IMR-90 (cell line): ENCODE measurements around the gene GLIPR1. TPM values are rescaled to one million over a fixed set of nuclear protein-coding genes. Genes with fewer than 3 reads are reported as not detected.

Experiments
- ATAC-seq: fragments of 200-7000 bp; cut with Tn5 transposase; 2 replicates; pipeline ENCODE4 v1.9.1; 2020; ENCODE audit warnings: low read depth, mild to moderate bottlenecking, moderate library complexity
- BruUV-seq: library from RNA; stranded (reverse); fragments of 400-500 nt; replicated peaks from 2 replicates; lab custom pipeline; 2021; lab: Mats Ljungman, UMichigan
- CTCF ChIA-PET: fragments of 300-600 bp; formaldehyde crosslinking; extraction: SDS; loops from one replicate; lab custom pipeline; 2021; ENCODE audit warnings: antibody characterized with exemption; lab: Yijun Ruan, JAX
- POLR2A ChIA-PET: fragments of 300-600 bp; sonication (Branson Sonifier 250); formaldehyde crosslinking; loops from one replicate; lab custom pipeline; 2022; ENCODE audit warnings: antibody characterized with exemption; ENCODE audit not compliant: unreplicated experiment; lab: Charles Lee
- DNase-seq: peaks from one replicate; pipeline ENCODE4 v3.0.0; 2013
- H2AFZ ChIP-seq: replicated peaks from 2 replicates; pipeline ENCODE3; 2013; ENCODE audit warnings: low read length, mild to moderate bottlenecking; ENCODE audit not compliant: poor library complexity
- H2AK5ac ChIP-seq: 2 replicates; pipeline ENCODE4 v1.6.1; 2013; ENCODE audit warnings: low read depth, low read length, inconsistent platforms
- H2AK9ac ChIP-seq: replicated peaks from 2 replicates; pipeline ENCODE3; 2013; ENCODE audit warnings: mild to moderate bottlenecking, low read depth, low read length, moderate library complexity; ENCODE audit not compliant: poor library complexity
- H2BK120ac ChIP-seq: 2 replicates; pipeline ENCODE4 v1.6.1; 2013; ENCODE audit warnings: low read depth, low read length, inconsistent platforms
- H2BK15ac ChIP-seq: 3 replicates; pipeline ENCODE4 v1.6.1; 2013; ENCODE audit warnings: low read depth, low read length, inconsistent platforms
- H2BK20ac ChIP-seq: 2 replicates; pipeline ENCODE4 v1.6.1; 2013; ENCODE audit warnings: low read depth, mild to moderate bottlenecking, inconsistent platforms, low read length, moderate library complexity
- H2BK5ac ChIP-seq: 2 replicates; pipeline ENCODE4 v1.6.1; 2013; ENCODE audit warnings: mild to moderate bottlenecking, low read depth, low read length, inconsistent platforms; ENCODE audit not compliant: poor library complexity, severe bottlenecking
- H3K14ac ChIP-seq: replicated peaks from 2 replicates; pipeline ENCODE4 v1.6.1; 2013; ENCODE audit warnings: low read depth, low read length, inconsistent platforms
- H3K18ac ChIP-seq: 2 replicates; pipeline ENCODE4 v1.6.1; 2013; ENCODE audit warnings: low read depth, low read length, control low read depth
- H3K23ac ChIP-seq: 2 replicates; pipeline ENCODE4 v1.6.1; 2013; ENCODE audit warnings: low read depth, low read length, inconsistent platforms
- H3K27ac ChIP-seq: 2 replicates; pipeline ENCODE4 v1.5.1; 2013; ENCODE audit warnings: mild to moderate bottlenecking, control low read depth, low read length; ENCODE audit not compliant: insufficient read depth
- H3K27me3 ChIP-seq: 2 replicates; pipeline ENCODE4 v1.6.1; 2013; ENCODE audit warnings: low read length; ENCODE audit not compliant: control insufficient read depth, insufficient read depth
- H3K36me3 ChIP-seq: 2 replicates; pipeline ENCODE4 v1.6.1; 2013; ENCODE audit warnings: low read length, mixed read lengths; ENCODE audit not compliant: control insufficient read depth, insufficient read depth
- H3K4ac ChIP-seq: 2 replicates; pipeline ENCODE4 v1.6.1; 2013; ENCODE audit warnings: low read depth, low read length, inconsistent platforms
- H3K4me1 ChIP-seq: 2 replicates; pipeline ENCODE4 v1.6.1; 2013; ENCODE audit warnings: low read length, mixed read lengths; ENCODE audit not compliant: control insufficient read depth, insufficient read depth
- H3K4me2 ChIP-seq: 2 replicates; pipeline ENCODE4 v1.6.1; 2013; ENCODE audit warnings: low read depth, mild to moderate bottlenecking, control low read depth, low read length, moderate library complexity
- H3K4me3 ChIP-seq: 2 replicates; pipeline ENCODE4 v1.5.1; 2013; ENCODE audit warnings: low read depth, mild to moderate bottlenecking, control low read depth, low read length, moderate library complexity; ENCODE audit not compliant: insufficient read depth
- H3K56ac ChIP-seq: 2 replicates; pipeline ENCODE4 v1.6.1; 2013; ENCODE audit warnings: low read length, inconsistent platforms; ENCODE audit not compliant: insufficient read depth; ENCODE audit errors: extremely low read depth
- H3K79me1 ChIP-seq, 2 experiments: 2 replicates each; pipeline ENCODE4 v1.6.1; 2013; ENCODE audit warnings: low read length in 2 of 2, inconsistent platforms in 1 of 2, low read depth in 1 of 2
- H3K9ac ChIP-seq: 2 replicates; pipeline ENCODE4 v1.6.1; 2013; ENCODE audit warnings: low read depth, low read length, control low read depth
- H3K9me1 ChIP-seq: 2 replicates; pipeline ENCODE4 v1.6.1; 2013; ENCODE audit warnings: low read length, inconsistent platforms; ENCODE audit not compliant: insufficient read depth
- H3K9me3 ChIP-seq: 2 replicates; pipeline ENCODE4 v1.6.1; 2013; ENCODE audit warnings: low read length; ENCODE audit not compliant: control insufficient read depth, insufficient read depth
- H4K20me1 ChIP-seq: 2 replicates; pipeline ENCODE4 v1.6.1; 2013; ENCODE audit warnings: low read length, inconsistent platforms; ENCODE audit not compliant: insufficient read depth
- H4K5ac ChIP-seq: 2 replicates; pipeline ENCODE4 v1.6.1; 2013; ENCODE audit warnings: mild to moderate bottlenecking, low read depth, low read length, control low read depth
- H4K8ac ChIP-seq, 2 experiments: 2 replicates each; pipeline ENCODE4 v1.6.1; 2013; ENCODE audit warnings: low read depth in 2 of 2, low read length in 2 of 2, control low read depth in 1 of 2, inconsistent platforms in 1 of 2
- H4K91ac ChIP-seq: 2 replicates; pipeline ENCODE4 v1.6.1; 2013; ENCODE audit warnings: low read depth, low read length, inconsistent platforms; ENCODE audit not compliant: insufficient read depth
- BHLHE40 ChIP-seq: fragments of 150-350 bp; IDR thresholded peaks from 2 replicates; pipeline ENCODE4 v1.6.1; 2016; ENCODE audit warnings: mild to moderate bottlenecking, low read depth, low read length
- CEBPB ChIP-seq: IDR thresholded peaks from 2 replicates; pipeline ENCODE4 v1.6.1; 2012; ENCODE audit warnings: low read depth, low read length, improper control_type of control experiment
- WGBS, 2 experiments: methylation state at CpG; one replicate each; pipeline versions ENCODE4 v1.1.5 to v1.1.7; 2013; ENCODE audit warnings: missing lambda C conversion rate in 2 of 2; ENCODE audit not compliant: insufficient read length in 1 of 2; ENCODE audit errors: extremely low coverage in 2 of 2; 5-methylcytosine and 5-hydroxymethylcytosine counted together
- dilution Hi-C: fragments of 300-500 bp; cut with HindIII; formaldehyde crosslinking; loops from one replicate; pipeline ENCODE4 v1.14.3; 2018; ENCODE audit warnings: low sequenced_read_pairs; ENCODE audit not compliant: unreplicated experiment
- in situ Hi-C: fragments of 300-500 bp; cut with MboI; formaldehyde crosslinking; loops from 3 replicates; pipeline ENCODE4 v1.14.3; 2019; ENCODE audit warnings: low sequenced_read_pairs, inconsistent platforms, mixed read lengths
- intact Hi-C: fragments of 100-400 bp; cut with micrococcal nuclease; formaldehyde crosslinking; loops from 2 replicates; pipeline ENCODE4 v1.10.0; 2022
- polyA plus RNA-seq, 3 experiments: library from polyadenylated mRNA; depleted of rRNA; stranded (reverse); fragments of >200 nt; gene quantifications; 2 replicates each; pipeline ENCODE4 v1.2.3, GENCODE V29; 2012; ENCODE audit warnings: low replicate concordance in 1 of 3
- total RNA-seq: library from RNA; depleted of rRNA; stranded (reverse); fragments of >200 nt; gene quantifications from 2 replicates; pipeline ENCODE4 v1.2.3, GENCODE V29; 2012

Gene GLIPR1
- total and polyA plus RNA-seq, 2 of the 4 experiments (the other 2 are of a cell fraction), result 268 to 327 TPM

GRCh38 chr12:75478116-75478794, 2.3 kb upstream of the GLIPR1 start:
- no peak overlapping the region for H2AK9ac ChIP-seq
- peak overlapping the region; percentile 84 for H3K18ac ChIP-seq
- in situ Hi-C loops (no loop called here), dilution Hi-C loops (no loop called here), intact Hi-C loops (no loop called here)
- no peaks in the 10 kb centered on the region for H4K20me1 ChIP-seq
- H3K27me3 ChIP-seq, result no peaks in the 10 kb centered on the region
- H3K4me2 ChIP-seq, result peak overlapping the region; percentile 48; the same call in 1 of the 2 replicates
- peak overlapping the region; percentile 56; the same call in 1 of the 2 replicates for H2BK120ac ChIP-seq
- no CpG with 5 or more reads among the region's 5 CpGs for WGBS, 2 experiments
- peak overlapping the region; percentile 15 for H3K14ac ChIP-seq
- BruUV-seq, result no TSS peak
- no peak overlapping the region for H3K56ac ChIP-seq
- DNase-seq, result peak; percentile 78
- H4K8ac ChIP-seq, result peak overlapping the region; percentile 22 to 66; a peak in 2 of 4 replicates
- no peak overlapping the region for H2AK5ac ChIP-seq
- H3K4ac ChIP-seq, result peak overlapping the region; percentile 37; the same call in 1 of the 2 replicates
- no peak overlapping the region for H3K4me3 ChIP-seq
- peaks cover 2% of the 10 kb centered on the region; the same call in 1 of the 2 replicates for H3K36me3 ChIP-seq
- H2BK15ac ChIP-seq, result peak overlapping the region; percentile 86; the same call in 2 of the 3 replicates
- no peak overlapping the region; the same call in 1 of the 2 replicates for H3K23ac ChIP-seq
- CTCF ChIA-PET, result no interaction called here
- peak overlapping the region; percentile 73; the same call in 1 of the 2 replicates for H3K27ac ChIP-seq
- POLR2A ChIA-PET, result no interaction called here
- H3K4me1 ChIP-seq, result peaks cover 11% of the 10 kb centered on the region
- no peak overlapping the region for H3K9ac ChIP-seq
- no peak overlapping the region for H2AFZ ChIP-seq
- H3K9me1 ChIP-seq, result no peaks in the 10 kb centered on the region
- TF ChIP-seq BHLHE40 (no peak), CEBPB (peak; percentile 97)
- peaks cover 8 to 9% of the 10 kb centered on the region in 2 experiments; a peak in 3 of 4 replicates for H3K79me1 ChIP-seq
- H4K91ac ChIP-seq, result no peak overlapping the region; the same call in 1 of the 2 replicates
- H2BK20ac ChIP-seq, result peak overlapping the region; percentile 18; the same call in 1 of the 2 replicates
- H3K9me3 ChIP-seq, result no peaks in the 10 kb centered on the region
- ATAC-seq, result no peak
- peak overlapping the region; percentile 73 for H2BK5ac ChIP-seq
- peak overlapping the region; percentile 75 for H4K5ac ChIP-seq
